Activated CD8-positive, alpha-beta memory T cell treated with anti-CD3 and anti-CD28 coated beads for 36 hours (primary cell): ENCODE data around the gene SSUH2. TPM values are rescaled to one million over a fixed set of nuclear protein-coding genes. Genes with fewer than 3 reads are reported as not detected.

Experiments
- CTCF ChIA-PET: fragments of 350-600 bp; sonication (Branson Sonifier 250); formaldehyde crosslinking; loops from one replicate; lab custom pipeline; 2021; ENCODE audit warnings: antibody characterized with exemption; lab: Charles Lee
- POLR2A ChIA-PET: fragments of 350-600 bp; sonication (Branson Sonifier 250); formaldehyde crosslinking; loops from one replicate; lab custom pipeline; 2021; ENCODE audit warnings: antibody characterized with exemption; lab: Charles Lee
- total RNA-seq, 2 experiments: library from RNA; stranded (reverse); gene quantifications; one replicate each; pipeline ENCODE4 v1.2.3, GENCODE V29; 2021

Gene SSUH2
- total RNA-seq, 2 experiments from 2014 or later: not detected

DNA sequence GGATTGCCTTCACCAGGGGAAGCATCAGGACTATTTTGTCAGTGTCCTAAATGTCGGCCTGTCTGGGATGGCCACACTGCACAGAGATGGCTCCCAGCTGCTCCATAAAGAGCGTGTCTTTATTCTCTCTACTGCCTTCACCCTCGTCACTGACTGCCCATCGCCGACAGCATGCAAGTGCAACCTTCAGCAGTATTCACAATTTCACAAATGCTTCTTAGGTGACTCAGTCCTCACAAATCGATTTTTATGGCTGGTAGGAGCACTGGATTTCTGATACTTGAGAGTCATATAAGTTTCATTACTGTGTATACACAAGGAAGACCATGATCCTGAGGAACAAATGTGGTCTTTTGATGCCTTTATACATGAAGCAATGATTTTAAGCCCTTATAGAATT lies 1.1 kb upstream of the SSUH2 start:
- ChIA-PET CTCF (no interaction called here), POLR2A (no interaction called here)

DNA sequence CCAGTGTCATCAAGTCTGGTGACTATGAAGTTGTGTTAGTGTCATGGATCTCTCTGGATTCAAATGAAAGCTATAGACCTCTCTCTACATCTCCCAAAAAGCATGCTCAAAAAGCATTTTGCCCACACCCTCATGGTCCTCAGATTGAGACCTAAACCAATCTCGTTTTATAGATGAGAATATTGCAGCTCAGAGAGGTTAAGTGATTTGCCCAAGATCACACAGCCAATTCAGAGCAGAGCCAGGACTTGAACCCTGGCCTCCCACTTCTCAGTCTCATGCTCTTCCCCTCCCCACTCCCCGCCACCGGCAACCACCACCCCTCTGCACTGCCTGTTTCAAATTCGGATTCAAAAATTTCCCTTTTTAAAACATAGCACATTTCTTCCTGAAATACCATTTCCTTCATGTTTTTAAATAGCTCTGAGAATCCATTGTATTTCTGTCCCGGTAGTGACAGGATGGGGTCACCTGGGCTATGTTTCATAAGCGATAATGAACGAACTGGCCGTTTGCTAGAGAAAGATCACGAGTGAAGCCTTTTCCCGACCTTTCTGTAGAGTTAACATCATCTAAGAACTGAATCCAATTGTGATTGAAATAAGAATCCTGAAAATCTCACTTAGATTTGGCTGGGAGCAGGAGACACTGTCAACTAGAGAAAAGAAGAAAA lies 769 bp downstream of the SSUH2 start:
- ChIA-PET CTCF (interaction anchor here (1.3 kb wide), 1 partner anchor 20 kb away, joined by 5 read pairs; no protein-coding TSS in a partner anchor), POLR2A (no interaction called here)

DNA sequence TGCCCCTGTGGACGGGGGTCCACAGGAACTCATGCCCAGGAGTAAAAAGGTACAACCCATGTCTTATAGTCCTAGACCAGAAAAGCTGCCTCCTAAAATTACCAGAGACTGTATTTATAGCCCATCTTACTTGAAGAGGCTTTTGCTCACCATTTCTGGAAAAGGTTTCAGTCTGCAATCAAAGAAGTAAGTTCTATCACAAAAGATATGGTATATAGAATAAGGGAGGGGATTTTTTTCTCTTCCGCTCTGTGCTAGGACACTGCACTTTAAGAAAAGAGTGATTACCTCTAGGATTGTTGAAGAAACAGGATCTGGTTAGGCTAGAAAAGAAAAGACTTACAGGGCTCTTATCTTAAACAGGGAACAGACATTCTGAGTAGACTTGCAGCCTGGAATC lies 2.6 kb downstream of the SSUH2 start:
- ChIA-PET CTCF (no interaction called here), POLR2A (no interaction called here)

DNA sequence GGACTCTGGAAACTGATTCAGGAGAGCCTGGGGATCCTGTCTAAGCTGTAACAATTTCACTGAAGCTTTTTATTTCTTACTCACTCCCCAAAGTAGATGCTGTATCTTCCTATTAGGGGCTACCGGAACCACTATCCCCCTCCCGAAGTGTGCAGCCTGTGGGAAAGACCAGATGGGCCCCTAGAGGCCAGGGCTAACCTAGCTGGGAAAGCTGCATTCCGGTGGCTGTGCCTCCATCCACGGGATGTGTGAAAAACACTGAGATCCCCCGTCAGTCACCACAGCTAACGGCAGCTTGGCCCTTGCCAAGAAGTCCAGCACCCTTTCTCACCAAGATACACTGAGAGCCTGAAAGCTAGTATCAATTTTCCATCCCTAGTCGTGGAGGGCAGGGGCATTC lies 3.1 kb downstream of the SSUH2 start:
- ChIA-PET CTCF (no interaction called here), POLR2A (no interaction called here)

DNA sequence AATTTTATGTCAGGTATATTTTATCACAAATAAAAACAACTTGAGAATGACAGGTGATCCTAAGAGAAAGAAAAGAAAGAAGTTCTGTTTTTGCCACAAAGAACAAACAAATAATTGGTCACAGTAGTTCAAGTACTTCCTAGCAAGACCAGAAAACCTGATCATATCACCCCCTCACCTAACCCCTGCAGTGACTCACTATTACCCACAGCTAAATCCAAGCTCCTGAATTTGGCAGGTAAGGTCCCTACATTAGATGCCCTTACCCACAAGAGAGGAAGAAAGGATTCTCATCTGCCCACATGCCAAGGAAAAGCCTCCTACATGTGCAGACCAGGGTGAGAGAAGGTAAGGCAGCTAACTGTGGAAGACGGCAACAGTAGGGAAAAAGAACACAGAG lies 4.4 kb downstream of the SSUH2 start:
- ChIA-PET CTCF (no interaction called here), POLR2A (no interaction called here)

DNA sequence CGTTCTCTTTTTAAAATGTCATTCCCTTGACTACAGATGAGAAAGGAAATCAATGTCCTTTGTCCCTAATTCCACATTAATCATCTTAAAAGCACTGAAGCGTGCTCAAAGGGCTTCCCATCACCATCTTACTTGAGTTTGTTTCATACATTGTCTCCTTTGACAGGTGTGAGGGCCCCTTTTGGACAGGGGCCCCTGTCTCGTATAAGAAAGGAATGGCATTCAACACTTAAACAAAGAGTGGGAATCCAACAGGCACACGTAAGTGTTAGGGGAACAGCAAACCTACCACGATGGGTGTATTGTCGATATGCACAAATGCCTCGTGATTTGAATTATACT lies 5.0 kb downstream of the SSUH2 start:
- CTCF ChIA-PET: no interaction called here
- POLR2A ChIA-PET: no interaction called here

DNA sequence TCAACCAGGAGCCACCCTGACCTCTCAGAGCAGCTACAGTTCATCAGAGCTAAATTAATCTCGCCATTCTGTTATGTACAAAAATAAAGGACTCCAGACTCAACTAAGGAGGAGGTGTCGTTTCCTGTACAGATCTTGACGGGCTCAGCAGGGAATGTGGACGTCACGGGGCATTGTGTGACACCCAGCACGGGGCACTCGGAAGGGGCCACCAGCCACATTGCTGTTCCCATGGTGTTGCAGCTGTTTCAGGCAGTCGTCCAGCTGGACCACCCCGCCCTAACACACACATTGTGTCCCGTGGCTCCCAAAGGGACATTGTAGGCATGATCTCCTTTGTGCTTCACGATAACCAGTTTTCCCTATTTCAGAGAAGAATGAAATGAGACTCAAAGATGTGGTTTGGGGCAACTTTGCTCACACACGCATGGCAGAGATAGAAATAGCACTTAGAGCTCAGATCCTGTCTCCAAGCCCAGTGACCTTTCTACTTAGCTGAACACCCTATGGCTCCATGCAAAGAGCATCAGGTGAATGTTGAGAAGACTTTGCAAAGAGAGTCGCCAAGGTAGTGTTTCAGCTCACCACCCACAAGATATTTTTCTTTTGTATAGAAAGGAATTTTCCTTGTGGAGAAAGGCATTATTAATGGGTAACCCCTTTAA lies 5.5 kb downstream of the SSUH2 start:
- ChIA-PET POLR2A (no interaction called here), CTCF (no interaction called here)

DNA sequence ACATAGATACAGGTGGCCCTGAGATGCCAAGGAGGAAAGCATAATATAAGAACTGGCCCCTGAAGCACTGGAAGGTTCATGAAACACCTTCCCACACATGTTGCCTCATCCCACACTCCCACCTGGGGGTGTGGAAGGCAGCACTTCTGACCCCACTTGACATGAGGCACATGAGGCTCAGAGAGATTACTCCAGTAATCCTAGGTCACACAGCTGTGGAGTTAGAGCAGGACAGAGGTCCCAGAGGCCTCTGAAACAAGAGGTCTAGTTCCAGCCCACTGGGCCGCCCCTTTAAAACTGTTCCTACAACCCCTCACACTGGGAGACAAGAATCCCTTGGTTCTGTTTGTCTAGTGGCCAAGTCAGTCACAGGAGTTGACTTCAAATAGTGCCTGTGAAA lies 7.2 kb downstream of the SSUH2 start:
- POLR2A ChIA-PET: no interaction called here
- CTCF ChIA-PET: no interaction called here

DNA sequence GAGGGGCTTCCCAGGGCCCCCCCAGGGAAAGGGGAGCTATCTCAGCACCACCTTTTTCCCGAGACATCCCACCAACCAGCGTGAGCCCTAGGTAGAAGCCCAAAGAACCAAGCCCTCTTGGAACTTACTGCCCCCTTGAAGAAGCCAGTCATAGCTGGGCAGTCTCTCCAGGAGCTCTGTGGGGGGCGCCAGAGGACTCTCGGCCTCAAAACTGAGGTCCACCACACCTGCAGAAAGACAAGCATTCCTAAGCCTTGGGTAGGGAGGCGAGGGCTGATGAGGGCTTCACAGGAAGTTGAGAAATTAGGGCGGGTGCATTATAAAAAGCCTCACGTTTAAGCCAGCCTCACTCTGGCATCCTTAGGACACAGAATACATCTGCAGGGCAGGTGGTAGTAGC lies 9.0 kb downstream of the SSUH2 start:
- POLR2A ChIA-PET: no interaction called here
- CTCF ChIA-PET: no interaction called here

DNA sequence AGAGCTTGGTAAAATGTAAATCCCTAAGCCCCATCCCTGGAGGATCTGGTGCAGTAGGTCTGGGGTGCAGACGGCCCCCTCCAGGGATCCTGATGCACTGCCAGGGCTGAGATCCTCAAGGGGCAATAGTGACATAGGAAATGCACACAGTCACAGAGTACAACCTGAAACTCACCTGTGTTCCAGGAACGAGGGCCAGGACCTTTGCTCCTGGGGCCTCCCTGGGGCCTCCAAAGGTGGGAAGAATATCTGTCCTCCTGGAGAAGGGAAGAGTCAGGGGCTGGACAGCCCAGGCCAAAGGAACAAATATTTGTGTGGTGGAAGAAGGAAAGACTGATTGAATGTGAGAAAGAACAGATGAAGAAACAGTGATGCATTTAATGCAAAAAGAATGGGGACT lies 9.5 kb downstream of the SSUH2 start:
- POLR2A ChIA-PET: no interaction called here
- CTCF ChIA-PET: no interaction called here

DNA sequence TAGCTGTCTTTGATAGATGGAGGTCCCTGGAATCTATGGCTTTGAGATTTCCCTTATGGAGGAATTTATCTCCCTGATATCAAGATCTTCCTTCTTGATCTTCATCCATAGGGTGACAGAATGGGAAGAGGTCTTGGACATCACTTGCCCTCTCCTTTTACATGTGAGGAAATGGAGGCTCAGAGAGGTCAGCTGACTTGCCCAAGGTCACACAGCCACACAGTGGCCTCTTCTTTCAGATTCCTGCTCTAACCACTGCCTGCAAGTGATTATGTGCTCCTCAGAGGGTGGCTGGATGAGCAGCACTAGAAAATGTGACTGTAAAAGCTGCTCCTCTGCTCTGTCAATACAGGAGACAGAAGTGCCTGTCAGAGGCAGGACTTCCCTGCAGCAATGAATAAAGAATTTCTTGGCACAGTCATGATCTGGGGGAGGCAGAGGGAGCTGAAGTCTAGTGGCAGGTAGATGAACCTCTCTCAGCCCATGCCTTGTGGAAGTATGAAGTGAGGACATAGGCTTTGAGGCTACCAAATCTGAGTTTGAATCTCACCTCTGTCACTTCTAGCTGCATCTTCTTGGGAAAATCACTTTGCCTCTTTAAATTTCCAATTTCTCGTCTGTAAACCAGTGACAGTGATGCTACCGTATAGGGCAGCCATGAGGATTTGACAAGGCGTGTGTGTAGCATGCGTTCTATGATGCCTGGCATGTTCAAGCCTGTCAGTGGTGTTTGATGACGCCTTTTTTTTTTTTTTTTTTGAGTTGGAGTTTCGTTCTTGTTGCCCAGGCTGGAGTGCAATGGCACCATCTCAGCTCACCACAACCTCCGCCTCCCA lies 12.0 kb downstream of the SSUH2 start:
- ChIA-PET POLR2A (no interaction called here), CTCF (no interaction called here)

DNA sequence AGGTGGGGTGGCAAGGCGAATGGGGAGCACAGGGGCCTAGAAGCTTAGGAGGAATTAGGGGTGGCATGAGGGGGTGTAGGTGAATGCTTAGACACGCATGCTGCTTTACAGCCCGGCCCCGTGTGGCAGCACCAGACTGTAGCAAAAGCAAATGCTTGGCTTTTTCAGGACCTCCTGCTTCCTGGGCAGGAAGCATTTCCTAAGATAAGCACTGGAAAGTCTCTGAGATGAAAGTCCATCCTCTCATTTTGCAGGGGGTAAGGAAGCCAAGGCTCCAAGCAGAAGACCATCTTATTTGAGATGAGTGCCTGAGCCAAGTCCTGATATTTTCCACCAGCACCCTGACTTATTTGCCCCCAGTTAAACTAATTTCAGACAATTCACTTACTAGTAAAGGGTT lies 12.9 kb downstream of the SSUH2 start:
- CTCF ChIA-PET: no interaction called here
- POLR2A ChIA-PET: no interaction called here

DNA sequence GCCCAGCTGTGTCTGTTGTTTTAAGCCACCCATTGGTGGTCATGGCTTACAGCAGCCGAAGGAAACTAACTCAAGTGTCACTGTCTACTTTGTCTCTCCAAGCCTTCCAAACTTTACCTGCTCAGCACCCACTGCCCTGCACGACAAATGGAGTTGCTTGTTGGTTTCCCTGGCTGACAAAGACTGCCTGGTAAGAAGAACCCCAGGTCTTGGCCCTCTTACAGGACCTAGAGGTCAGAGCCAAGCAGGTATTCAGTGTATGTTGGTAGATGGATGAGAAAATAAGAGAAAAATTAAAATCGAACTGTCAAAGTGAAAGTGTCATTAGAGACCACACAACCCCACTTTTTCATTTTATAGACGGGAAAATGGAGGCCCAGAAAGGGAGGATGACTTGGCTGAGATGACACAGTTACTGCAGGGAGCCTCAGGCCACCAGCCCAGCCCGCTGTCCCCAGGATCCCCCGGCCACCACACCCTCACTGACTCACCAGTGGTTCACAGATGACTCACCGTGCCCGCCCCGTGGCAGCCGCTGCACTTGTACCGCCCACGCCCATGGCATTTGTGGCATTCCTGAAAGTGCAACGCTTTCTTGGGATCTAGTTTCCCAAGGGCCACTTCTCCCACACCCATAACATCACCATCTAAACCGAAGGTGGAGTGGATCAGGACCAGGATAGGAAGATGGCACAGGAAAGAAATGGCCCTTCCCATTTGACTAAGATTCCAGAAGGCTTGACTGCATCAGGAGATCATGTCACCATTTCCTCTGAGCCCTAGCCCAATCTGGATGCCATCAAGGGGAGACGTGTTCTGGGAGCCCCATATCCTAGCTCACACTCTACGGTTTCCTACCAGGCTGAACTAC lies 15.2 kb downstream of the SSUH2 start:
- ChIA-PET POLR2A (no interaction called here), CTCF (no interaction called here)

DNA sequence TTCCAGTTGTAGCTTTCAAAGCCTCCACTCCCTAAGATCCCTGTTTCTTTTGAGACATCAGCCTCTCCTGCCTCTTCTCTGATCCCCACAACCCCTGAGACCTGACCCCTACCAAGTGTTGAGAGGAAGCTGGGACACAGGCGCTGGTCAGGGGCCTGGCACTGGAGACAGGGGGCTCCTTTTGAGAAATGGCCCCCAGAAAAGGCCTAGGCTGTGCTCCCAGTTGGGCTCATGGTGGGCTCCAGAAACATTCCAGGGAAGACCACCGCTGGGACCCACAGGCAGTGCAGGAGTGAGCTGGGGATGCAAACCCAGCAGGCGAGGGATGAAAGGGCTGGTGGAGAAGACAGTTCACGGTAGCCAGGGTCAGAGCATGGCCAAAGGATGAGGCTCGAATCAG lies 16.6 kb downstream of the SSUH2 start:
- ChIA-PET POLR2A (no interaction called here), CTCF (no interaction called here)

DNA sequence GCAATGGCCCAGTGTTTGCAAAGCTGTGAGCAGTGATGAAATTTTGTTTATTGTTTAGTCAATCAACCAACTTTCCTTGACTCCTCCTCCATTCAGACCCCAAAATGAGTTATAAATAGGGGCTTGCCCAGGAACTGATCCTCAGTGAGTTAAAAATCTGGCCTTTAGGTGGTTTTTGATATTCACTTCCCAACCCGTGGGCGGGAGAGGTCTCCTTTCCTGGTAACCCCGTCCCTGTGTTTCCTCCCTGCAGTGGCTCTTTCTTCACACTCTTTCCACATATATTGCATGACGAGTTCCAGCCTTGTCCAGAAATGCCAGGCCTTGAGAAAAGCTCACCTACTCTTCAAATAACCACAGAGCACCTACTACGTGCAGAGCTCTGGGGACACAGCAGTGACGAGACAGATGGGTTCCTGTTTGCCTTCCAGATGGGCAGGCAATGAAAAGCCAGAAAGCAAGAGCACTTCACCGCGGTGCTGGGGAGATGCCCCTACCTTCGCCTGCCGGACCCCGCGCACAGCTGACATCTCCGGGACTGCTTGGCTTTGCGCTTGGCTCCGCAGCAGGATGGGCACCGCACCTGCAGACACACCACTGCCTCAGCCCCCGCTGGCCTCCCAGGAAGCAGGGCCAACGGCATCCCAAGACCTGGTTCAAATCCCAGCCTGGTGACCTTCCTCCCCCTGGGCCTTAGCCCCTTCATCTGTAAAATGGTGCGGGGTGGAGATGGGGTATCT lies 17.2 kb downstream of the SSUH2 start:
- CTCF ChIA-PET: no interaction called here
- POLR2A ChIA-PET: no interaction called here

DNA sequence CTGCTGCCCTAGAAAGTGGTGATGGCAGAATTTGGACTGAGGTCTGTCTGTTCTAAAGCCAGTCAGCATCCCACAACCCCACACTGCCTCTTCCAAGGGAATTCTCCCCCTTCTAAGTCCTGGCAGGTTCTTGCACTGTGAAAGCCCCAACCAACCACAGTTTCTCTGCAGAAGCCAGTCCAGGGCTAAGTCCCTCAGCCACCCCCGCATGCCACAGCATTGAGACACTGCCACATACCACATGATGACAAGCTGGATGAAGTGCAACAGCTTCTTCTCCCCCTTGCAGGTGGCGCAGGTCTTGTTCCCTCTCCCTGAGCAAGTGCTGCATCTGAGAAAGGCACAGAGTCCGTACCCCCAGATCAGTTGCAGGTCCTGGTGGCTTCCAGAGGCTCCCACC lies 18.6 kb downstream of the SSUH2 start:
- ChIA-PET POLR2A (no interaction called here), CTCF (no interaction called here)

DNA sequence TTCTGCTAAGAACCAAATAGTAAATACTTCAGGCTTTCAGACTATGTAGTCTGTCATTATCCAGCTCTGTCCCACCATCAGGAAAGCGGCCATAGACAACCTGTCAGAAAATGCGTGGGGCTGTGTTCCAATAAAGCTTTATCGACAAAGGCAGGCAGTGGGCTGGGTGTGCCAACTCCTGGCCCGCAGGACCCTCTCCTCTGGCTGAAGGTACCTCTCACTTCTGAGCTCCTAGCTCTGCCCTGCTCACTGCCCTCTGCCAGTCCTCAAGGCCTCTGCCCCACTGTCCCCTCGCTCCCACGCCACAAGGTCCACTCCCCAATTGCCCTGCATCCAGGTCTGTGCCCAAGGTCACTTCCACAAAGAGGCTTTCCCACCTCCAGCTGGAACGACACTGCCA lies 20.0 kb downstream of the SSUH2 start:
- CTCF ChIA-PET: no interaction called here

DNA sequence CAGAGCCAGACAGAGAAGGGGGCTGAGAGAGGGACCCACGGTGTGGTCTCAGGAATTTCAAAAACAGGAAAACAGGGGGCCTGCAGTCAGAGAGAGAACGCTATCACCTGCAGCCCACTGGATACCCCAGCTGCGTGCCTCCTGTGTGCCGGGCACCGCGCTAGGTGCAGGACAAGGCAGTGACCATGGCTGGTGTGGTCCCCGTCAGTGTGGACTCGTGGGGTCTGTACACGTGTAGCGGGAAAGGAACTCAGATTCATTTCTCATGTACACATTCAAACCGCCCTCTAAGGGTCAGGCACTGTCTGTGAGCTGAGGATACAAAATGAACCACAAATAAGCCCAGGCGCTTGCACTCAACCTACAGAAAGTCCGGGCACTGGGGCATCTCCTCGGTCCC lies 20.9 kb downstream of the SSUH2 start:
- ChIA-PET CTCF (no interaction called here), POLR2A (no interaction called here)

More for the DNA sequence above, 20.0 kb downstream of the SSUH2 start:
- POLR2A ChIA-PET: interaction anchor here (0.7 kb wide), 1 partner anchor 10 kb away, joined by 3 read pairs; no protein-coding TSS in a partner anchor
